Measurements from ENCODE around the gene UMODL1.

UMODL1 gene, protein sequence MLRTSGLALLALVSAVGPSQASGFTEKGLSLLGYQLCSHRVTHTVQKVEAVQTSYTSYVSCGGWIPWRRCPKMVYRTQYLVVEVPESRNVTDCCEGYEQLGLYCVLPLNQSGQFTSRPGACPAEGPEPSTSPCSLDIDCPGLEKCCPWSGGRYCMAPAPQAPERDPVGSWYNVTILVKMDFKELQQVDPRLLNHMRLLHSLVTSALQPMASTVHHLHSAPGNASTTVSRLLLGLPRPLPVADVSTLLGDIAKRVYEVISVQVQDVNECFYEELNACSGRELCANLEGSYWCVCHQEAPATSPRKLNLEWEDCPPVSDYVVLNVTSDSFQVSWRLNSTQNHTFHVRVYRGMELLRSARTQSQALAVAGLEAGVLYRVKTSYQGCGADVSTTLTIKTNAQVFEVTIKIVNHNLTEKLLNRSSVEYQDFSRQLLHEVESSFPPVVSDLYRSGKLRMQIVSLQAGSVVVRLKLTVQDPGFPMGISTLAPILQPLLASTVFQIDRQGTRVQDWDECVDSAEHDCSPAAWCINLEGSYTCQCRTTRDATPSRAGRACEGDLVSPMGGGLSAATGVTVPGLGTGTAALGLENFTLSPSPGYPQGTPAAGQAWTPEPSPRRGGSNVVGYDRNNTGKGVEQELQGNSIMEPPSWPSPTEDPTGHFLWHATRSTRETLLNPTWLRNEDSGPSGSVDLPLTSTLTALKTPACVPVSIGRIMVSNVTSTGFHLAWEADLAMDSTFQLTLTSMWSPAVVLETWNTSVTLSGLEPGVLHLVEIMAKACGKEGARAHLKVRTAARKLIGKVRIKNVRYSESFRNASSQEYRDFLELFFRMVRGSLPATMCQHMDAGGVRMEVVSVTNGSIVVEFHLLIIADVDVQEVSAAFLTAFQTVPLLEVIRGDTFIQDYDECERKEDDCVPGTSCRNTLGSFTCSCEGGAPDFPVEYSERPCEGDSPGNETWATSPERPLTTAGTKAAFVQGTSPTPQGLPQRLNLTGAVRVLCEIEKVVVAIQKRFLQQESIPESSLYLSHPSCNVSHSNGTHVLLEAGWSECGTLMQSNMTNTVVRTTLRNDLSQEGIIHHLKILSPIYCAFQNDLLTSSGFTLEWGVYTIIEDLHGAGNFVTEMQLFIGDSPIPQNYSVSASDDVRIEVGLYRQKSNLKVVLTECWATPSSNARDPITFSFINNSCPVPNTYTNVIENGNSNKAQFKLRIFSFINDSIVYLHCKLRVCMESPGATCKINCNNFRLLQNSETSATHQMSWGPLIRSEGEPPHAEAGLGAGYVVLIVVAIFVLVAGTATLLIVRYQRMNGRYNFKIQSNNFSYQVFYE

DNA sequence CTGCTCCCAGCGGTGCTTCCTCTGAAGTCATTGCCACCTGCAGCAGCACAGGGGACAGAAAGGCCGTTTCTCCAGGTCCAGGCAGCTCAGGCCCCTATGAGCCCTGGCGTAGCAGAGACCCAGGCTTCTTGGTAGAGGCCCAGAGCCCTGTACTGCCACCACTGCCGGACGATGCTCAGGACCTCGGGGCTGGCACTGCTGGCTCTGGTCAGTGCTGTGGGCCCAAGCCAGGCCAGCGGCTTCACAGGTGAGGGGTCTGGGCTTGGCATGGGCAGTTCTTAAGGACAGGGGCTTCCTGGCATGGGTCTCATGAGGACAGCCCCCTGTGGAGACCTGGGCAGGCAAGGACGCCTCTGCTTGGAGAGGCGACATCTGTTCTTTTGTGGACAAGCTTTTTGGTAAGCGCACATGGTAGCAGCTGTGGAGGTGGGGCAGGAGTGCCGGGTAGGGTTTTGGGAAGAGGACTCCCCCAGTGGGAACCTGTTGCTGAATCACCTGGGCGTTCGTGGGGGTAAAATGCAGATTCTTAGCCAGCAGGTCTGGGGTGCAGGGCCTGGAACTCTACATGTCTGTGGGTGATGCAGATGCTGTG, at the start of gene UMODL1:
Gene UMODL1, plus strand, starts transcription at position 172 of the 592 bp plus-strand sequence. Its CDS starts 0 bp downstream, at position 172.
- Histone ChIP-seq H3K4me3 (ENCODE audit: low read depth in 1 of 2, low read length in 1 of 2) (no peak within 1 kb of the TSS), H3K27me3 (peaks cover 12% of the 10 kb centered on the region), H3K27ac (no peak within 1 kb of the TSS), H3K9me3 (no peaks in the 10 kb centered on the region), H3K36me3 (no peaks in the 10 kb centered on the region), H3K4me1 (ENCODE audit: control insufficient read depth in 1 of 2, insufficient read depth in 1 of 2, low read depth in 1 of 2, low read length in 1 of 2) (no peaks in the 10 kb centered on the region)
- TF ChIP-seq, protein P1, sequence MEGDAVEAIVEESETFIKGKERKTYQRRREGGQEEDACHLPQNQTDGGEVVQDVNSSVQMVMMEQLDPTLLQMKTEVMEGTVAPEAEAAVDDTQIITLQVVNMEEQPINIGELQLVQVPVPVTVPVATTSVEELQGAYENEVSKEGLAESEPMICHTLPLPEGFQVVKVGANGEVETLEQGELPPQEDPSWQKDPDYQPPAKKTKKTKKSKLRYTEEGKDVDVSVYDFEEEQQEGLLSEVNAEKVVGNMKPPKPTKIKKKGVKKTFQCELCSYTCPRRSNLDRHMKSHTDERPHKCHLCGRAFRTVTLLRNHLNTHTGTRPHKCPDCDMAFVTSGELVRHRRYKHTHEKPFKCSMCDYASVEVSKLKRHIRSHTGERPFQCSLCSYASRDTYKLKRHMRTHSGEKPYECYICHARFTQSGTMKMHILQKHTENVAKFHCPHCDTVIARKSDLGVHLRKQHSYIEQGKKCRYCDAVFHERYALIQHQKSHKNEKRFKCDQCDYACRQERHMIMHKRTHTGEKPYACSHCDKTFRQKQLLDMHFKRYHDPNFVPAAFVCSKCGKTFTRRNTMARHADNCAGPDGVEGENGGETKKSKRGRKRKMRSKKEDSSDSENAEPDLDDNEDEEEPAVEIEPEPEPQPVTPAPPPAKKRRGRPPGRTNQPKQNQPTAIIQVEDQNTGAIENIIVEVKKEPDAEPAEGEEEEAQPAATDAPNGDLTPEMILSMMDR (IDR thresholded peaks at IDR 0.05), result no peak

DNA sequence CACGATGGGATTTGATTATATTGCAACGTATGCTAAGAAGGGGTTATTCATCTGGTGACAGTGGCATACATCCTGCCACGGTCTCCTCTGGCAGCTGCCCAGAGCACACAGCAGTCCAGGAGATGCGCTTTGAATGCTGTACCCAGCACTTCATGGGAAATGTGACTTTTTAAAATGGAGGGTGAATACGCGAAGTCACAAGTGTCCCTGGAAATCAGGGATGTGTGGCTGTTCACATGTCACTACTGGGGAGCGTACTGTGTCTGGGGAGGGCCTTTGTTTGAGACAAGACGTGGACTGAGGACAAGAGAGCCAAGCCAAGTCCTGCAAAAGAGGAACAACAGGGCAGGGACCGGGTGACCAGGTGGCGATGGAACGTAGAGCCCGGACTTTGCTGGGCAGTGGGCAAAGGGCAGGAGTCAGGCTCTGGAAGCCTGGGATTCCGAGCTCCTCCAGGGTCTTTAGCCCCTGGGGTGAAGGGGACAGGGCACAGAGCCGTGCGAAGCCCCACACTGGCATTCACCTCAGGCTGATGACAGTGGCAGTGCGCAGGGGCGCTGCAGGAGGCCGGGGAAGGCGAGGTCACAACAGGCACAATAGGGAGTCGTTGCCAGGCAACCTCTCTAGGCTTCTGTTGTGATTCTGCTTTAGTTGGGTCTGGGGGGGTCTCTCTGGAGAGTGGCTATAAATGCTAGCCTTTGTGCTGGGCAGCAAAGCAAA, 49.6 kb upstream of the UMODL1 start:
- H3K27me3 ChIP-seq, result no peaks in the 10 kb centered on the region
- TF ChIP-seq, protein P1 (IDR thresholded peaks at IDR 0.05), result no peak

DNA sequence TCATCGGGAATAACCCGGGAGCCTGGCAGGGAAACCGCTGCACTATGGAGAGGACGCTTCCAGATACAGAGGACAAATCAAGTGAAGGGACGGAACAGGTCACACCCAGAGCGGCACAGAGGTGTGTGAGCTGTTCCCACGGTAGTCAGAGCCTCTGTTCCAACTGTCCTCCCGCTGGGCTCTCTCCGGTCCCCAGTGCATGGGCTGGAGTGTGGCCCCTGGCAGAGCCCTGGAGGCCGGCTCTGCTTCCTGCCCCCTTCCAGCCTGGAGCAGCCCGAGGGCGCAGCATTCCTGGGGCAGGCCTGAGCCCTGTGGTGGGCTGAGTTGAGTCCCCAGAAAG, 49.1 kb upstream of the UMODL1 start:
- no peaks in the 10 kb centered on the region for H3K27me3 ChIP-seq
- H3K27ac ChIP-seq, result no peak overlapping the region
- H3K4me3 ChIP-seq (ENCODE audit: low read depth in 1 of 2, low read length in 1 of 2), result no peak overlapping the region
- TF ChIP-seq, protein P1 (IDR thresholded peaks at IDR 0.05), result no peak
- H3K36me3 ChIP-seq, result no peaks in the 10 kb centered on the region
- no peaks in the 10 kb centered on the region for H3K9me3 ChIP-seq
- H3K4me1 ChIP-seq (ENCODE audit: control insufficient read depth in 1 of 2, insufficient read depth in 1 of 2, low read depth in 1 of 2, low read length in 1 of 2), result no peaks in the 10 kb centered on the region

More for the DNA sequence above, 49.6 kb upstream of the UMODL1 start:
- Histone ChIP-seq H3K36me3 (no peaks in the 10 kb centered on the region), H3K4me1 (ENCODE audit: control insufficient read depth in 1 of 2, insufficient read depth in 1 of 2, low read depth in 1 of 2, low read length in 1 of 2) (no peaks in the 10 kb centered on the region), H3K27ac (no peak overlapping the region), H3K9me3 (no peaks in the 10 kb centered on the region), H3K4me3 (ENCODE audit: low read depth in 1 of 2, low read length in 1 of 2) (no peak overlapping the region)

DNA sequence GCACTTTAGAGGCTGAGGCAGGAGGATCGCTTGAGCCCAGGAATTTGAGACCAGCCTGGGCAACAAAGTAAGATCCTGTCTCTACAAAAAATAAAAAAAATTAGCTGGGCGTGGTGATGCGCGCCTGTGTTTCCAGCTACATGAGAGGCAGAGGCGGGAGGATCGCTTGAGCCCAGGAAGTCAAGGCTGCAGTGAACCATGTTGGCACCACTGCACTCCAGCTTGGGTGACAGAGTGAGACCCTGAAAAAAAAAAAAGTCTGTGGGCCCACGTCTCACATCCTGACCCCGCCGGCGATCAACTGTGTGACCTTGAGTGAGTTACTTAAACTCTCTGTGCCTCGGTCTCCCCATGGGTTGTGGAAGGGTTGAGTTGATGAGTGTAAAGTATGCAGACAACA, 48.2 kb upstream of the UMODL1 start:
- H3K4me3 ChIP-seq (ENCODE audit: low read depth in 1 of 2, low read length in 1 of 2), result no peak overlapping the region
- no peaks in the 10 kb centered on the region for H3K36me3 ChIP-seq
- no peak overlapping the region for H3K27ac ChIP-seq
- H3K27me3 ChIP-seq, result no peaks in the 10 kb centered on the region
- H3K9me3 ChIP-seq, result no peaks in the 10 kb centered on the region
- H3K4me1 ChIP-seq (ENCODE audit: control insufficient read depth in 1 of 2, insufficient read depth in 1 of 2, low read depth in 1 of 2, low read length in 1 of 2), result no peaks in the 10 kb centered on the region
- TF ChIP-seq, protein P1 (IDR thresholded peaks at IDR 0.05), result no peak

All from neutrophil (primary cell).